Natural killer cell (primary cell): ENCODE results near the gene WIPF3. TPM values are rescaled to one million over a fixed set of nuclear protein-coding genes. Genes with fewer than 3 reads are reported as not detected.

Experiments used
- ATAC-seq, 3 donors: fragments of 150-1000 bp in 2 of 3; fragments of 200-7000 bp in 1 of 3; cut with Tn5 transposase; 1 replicate in 1 of 3; 2 replicates in 2 of 3; pipeline ENCODE4 v1.10.0; 2021; ENCODE audit warnings: mild to moderate bottlenecking in 2 of 3, moderate library complexity in 2 of 3
- DNase-seq, 2 donors: peaks; one replicate each; pipeline versions ENCODE4 v3.0.0 to v3.0.0-alpha.2; 2013 to 2021; ENCODE audit warnings: mixed read lengths in 1 of 2
- H3K27ac ChIP-seq: one replicate; pipeline ENCODE4 v1.5.1; 2013; ENCODE audit warnings: mild to moderate bottlenecking, low read length
- H3K27me3 ChIP-seq: one replicate; pipeline ENCODE4 v1.6.1; 2013; ENCODE audit warnings: low read length; ENCODE audit not compliant: control insufficient read depth, insufficient read depth
- H3K36me3 ChIP-seq: one replicate; pipeline ENCODE4 v1.6.1; 2013; ENCODE audit warnings: low read length; ENCODE audit not compliant: control insufficient read depth, insufficient read depth
- H3K4me1 ChIP-seq: one replicate; pipeline ENCODE4 v1.6.1; 2013; ENCODE audit warnings: low read length; ENCODE audit not compliant: control insufficient read depth, insufficient read depth
- H3K4me3 ChIP-seq: one replicate; pipeline ENCODE4 v1.5.1; 2013; ENCODE audit warnings: low read length
- H3K9me3 ChIP-seq: one replicate; pipeline ENCODE4 v1.6.1; 2013; ENCODE audit warnings: low read length; ENCODE audit not compliant: control insufficient read depth, insufficient read depth
- H3K27ac Mint-ChIP-seq, 2 donors: one replicate each; pipeline ENCODE4 v1.8.0; 2022; ENCODE audit warnings: mild to moderate bottlenecking in 2 of 2, mixed read lengths in 2 of 2, moderate library complexity in 1 of 2
- H3K27me3 Mint-ChIP-seq, 2 donors: one replicate each; pipeline ENCODE4 v1.8.0; 2022; ENCODE audit warnings: low read depth in 2 of 2, mixed read lengths in 2 of 2
- H3K36me3 Mint-ChIP-seq: one replicate; pipeline ENCODE4 v1.8.0; 2022; ENCODE audit warnings: mixed read lengths
- H3K4me1 Mint-ChIP-seq, 2 donors: one replicate each; pipeline ENCODE4 v1.8.0; 2022; ENCODE audit warnings: mixed read lengths in 2 of 2
- H3K4me3 Mint-ChIP-seq: one replicate; pipeline ENCODE4 v1.8.0; 2022; ENCODE audit warnings: mild to moderate bottlenecking, moderate library complexity, mixed read lengths
- H3K9me3 Mint-ChIP-seq, 2 donors: one replicate each; pipeline ENCODE4 v1.8.0; 2022; ENCODE audit warnings: mixed read lengths in 2 of 2
- WGBS: methylation state at CpG from one replicate; pipeline ENCODE4 v1.1.7; 2013; ENCODE audit warnings: missing lambda C conversion rate; ENCODE audit not compliant: insufficient coverage; 5-methylcytosine and 5-hydroxymethylcytosine counted together
- intact Hi-C: fragments of 100-400 bp; cut with micrococcal nuclease; formaldehyde crosslinking; loops from one replicate; pipeline ENCODE4 v1.14.2; 2022
- total RNA-seq, 4 donors: library from RNA; stranded (reverse); fragments of 120-200 nt in 1 of 4; gene quantifications; one replicate each; pipeline versions ENCODE4 v1.2.3 to v1.2.4, GENCODE V29; 2013 to 2022
- TF ChIP-seq, protein P1 (sequence below): fragments of 200-600 bp; IDR thresholded peaks from one replicate; pipeline ENCODE4 v1.8.0; 2022; ENCODE audit warnings: antibody characterized with exemption

WIPF3 gene
- total RNA-seq, 3 donors from 2014 or later (not counting 1 experiment from before 2014, with no cell fraction given) = not detected

- intact Hi-C loops = no loop called here
- H3K36me3 ChIP-seq = no peaks in the 10 kb centered on the region
- no peaks in the 10 kb centered on the region for H3K36me3 Mint-ChIP-seq
- 88% methylated on average over 4 of the region's 4 CpGs for WGBS
- no peak overlapping the region for H3K4me3 Mint-ChIP-seq
- no peaks in the 10 kb centered on the region for H3K9me3 ChIP-seq
- peaks cover 5 to 6% of the 10 kb centered on the region in 2 donors for H3K4me1 Mint-ChIP-seq
- H3K4me3 ChIP-seq = no peak overlapping the region
- TF ChIP-seq, protein P1, sequence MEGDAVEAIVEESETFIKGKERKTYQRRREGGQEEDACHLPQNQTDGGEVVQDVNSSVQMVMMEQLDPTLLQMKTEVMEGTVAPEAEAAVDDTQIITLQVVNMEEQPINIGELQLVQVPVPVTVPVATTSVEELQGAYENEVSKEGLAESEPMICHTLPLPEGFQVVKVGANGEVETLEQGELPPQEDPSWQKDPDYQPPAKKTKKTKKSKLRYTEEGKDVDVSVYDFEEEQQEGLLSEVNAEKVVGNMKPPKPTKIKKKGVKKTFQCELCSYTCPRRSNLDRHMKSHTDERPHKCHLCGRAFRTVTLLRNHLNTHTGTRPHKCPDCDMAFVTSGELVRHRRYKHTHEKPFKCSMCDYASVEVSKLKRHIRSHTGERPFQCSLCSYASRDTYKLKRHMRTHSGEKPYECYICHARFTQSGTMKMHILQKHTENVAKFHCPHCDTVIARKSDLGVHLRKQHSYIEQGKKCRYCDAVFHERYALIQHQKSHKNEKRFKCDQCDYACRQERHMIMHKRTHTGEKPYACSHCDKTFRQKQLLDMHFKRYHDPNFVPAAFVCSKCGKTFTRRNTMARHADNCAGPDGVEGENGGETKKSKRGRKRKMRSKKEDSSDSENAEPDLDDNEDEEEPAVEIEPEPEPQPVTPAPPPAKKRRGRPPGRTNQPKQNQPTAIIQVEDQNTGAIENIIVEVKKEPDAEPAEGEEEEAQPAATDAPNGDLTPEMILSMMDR = no peak
- H3K27me3 Mint-ChIP-seq = peaks cover 13 to 41% of the 10 kb centered on the region in 2 donors
- H3K27ac ChIP-seq = no peak overlapping the region
- H3K9me3 Mint-ChIP-seq = no peaks in the 10 kb centered on the region
- ATAC-seq = no peak
- no peaks in the 10 kb centered on the region for H3K4me1 ChIP-seq
- DNase-seq = no peak
- H3K27ac Mint-ChIP-seq = no peak overlapping the region
- no peaks in the 10 kb centered on the region for H3K27me3 ChIP-seq
These were observed 67.5 kb downstream of the WIPF3 start for GRCh38 chr7:29873644-29874294.

DNA sequence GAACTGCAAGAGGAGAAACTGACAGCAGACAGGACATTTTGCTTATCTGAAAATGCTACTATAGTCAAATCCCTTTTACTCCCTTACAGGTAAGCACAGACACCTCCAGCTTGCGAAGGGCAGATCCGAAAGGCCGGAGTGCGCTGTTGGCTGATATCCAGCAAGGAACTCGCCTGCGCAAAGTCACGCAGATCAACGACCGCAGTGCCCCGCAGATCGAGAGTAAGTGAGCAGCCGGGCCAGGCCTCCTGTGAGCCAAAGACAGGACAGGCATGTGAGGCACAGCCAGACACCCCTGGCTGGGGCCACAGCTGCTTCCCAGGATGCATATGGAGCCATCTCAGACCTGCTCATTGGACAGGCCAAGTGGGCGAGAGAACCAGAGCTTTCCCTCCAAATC is 69.4 kb downstream of the WIPF3 start:
- no peak overlapping the region for H3K27ac ChIP-seq
- DNase-seq = no peak
- Mint-ChIP-seq H3K27me3 (peaks cover 8 to 33% of the 10 kb centered on the region in 2 donors), H3K9me3 (no peaks in the 10 kb centered on the region), H3K36me3 (no peaks in the 10 kb centered on the region), H3K27ac (no peak overlapping the region), H3K4me3 (no peak overlapping the region), H3K4me1 (peaks cover 5 to 6% of the 10 kb centered on the region in 2 donors)
- intact Hi-C loops = no loop called here
- no peaks in the 10 kb centered on the region for H3K27me3 ChIP-seq
- no peak for ATAC-seq
- H3K4me1 ChIP-seq = no peaks in the 10 kb centered on the region
- WGBS = 96% methylated on average over 13 of the region's 13 CpGs
- no peak overlapping the region for H3K4me3 ChIP-seq
- TF ChIP-seq, protein P1 = no peak
- H3K9me3 ChIP-seq = no peaks in the 10 kb centered on the region
- no peaks in the 10 kb centered on the region for H3K36me3 ChIP-seq

DNA sequence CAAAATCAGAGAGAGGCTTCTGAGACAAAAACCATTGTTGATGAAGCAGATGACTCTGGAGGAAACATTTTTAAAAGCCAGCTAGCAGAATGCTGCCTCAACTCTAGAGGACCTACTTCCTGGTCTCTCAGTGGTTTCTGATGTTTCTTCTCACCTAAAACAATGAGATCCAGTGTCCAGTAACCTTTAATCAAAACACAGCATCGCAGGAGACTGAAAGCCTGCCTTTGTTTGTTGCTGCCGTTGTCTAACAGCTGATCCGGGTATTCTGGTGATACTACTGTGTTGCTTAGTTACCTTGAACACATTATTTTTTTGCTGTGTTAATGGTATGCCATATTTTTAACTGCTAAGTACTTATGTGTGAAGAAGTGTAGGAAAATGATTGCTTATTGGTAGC is 70.9 kb downstream of the WIPF3 start:
- intact Hi-C loops = no loop called here
- Histone ChIP-seq H3K36me3 (no peaks in the 10 kb centered on the region), H3K9me3 (no peaks in the 10 kb centered on the region), H3K27ac (no peak overlapping the region), H3K27me3 (no peaks in the 10 kb centered on the region), H3K4me1 (no peaks in the 10 kb centered on the region), H3K4me3 (no peak overlapping the region)
- no peak for DNase-seq
- no peak overlapping the region for H3K27ac Mint-ChIP-seq
- peaks cover 11 to 24% of the 10 kb centered on the region in 2 donors for H3K27me3 Mint-ChIP-seq
- no peaks in the 10 kb centered on the region for H3K36me3 Mint-ChIP-seq
- peaks cover 5 to 6% of the 10 kb centered on the region in 2 donors for H3K4me1 Mint-ChIP-seq
- H3K9me3 Mint-ChIP-seq = no peaks in the 10 kb centered on the region
- TF ChIP-seq, protein P1 = no peak
- 79% methylated on average over 3 of the region's 3 CpGs for whole genome bisulfite sequencing
- H3K4me3 Mint-ChIP-seq = no peak overlapping the region
- ATAC-seq = no peak
